LNCaP clone FGC (cell line): ENCODE measurements around the gene ING4.

Experiments
- DNase-seq: peaks from one replicate; pipeline ENCODE4 v3.0.0-alpha.2; 2011; ENCODE audit warnings: low read depth
- H3K4me3 ChIP-seq: 2 replicates; pipeline ENCODE4 v1.5.1; 2011; ENCODE audit warnings: mild to moderate bottlenecking, low read depth, low read length, control low read depth
- TF ChIP-seq, protein P1 (sequence below): IDR thresholded peaks from 2 replicates; pipeline ENCODE4 v1.5.1; 2012; ENCODE audit warnings: mild to moderate bottlenecking; ENCODE audit not compliant: control insufficient read depth, insufficient read depth; ENCODE audit errors: extremely low read depth

Gene ING4

DNA sequence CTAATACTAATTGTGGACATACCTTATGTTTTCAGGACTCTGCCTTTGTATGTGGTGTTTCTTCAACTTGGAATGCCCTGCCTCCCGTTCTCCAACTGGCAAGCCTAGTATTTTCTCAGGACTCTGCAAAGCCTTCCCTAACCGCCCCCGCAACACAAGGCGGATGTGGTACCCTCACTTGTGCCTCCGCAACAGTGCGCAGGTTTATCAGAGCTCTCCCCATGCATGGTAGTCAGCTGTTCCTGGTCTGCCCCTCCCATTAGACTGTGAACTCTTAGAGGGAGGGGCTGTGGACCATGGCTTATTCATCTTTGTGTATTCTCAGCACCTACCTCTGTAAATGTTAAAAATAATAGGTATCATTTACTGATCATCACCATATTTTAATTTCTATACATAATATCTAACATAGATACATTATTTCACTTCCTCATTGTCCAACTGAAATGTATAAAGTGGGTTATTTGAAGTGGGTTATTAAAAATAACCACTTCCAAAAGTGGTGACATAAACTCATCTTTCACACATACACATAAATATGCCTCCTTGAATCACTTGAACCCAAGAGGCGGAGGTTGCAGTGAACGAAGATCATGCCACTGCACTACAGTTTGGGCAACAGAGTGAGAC lies 36.1 kb downstream of the ING4 start:
- no peak overlapping the region for H3K4me3 ChIP-seq
- DNase-seq: no peak
- TF ChIP-seq, protein P1, sequence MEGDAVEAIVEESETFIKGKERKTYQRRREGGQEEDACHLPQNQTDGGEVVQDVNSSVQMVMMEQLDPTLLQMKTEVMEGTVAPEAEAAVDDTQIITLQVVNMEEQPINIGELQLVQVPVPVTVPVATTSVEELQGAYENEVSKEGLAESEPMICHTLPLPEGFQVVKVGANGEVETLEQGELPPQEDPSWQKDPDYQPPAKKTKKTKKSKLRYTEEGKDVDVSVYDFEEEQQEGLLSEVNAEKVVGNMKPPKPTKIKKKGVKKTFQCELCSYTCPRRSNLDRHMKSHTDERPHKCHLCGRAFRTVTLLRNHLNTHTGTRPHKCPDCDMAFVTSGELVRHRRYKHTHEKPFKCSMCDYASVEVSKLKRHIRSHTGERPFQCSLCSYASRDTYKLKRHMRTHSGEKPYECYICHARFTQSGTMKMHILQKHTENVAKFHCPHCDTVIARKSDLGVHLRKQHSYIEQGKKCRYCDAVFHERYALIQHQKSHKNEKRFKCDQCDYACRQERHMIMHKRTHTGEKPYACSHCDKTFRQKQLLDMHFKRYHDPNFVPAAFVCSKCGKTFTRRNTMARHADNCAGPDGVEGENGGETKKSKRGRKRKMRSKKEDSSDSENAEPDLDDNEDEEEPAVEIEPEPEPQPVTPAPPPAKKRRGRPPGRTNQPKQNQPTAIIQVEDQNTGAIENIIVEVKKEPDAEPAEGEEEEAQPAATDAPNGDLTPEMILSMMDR: no peak

DNA sequence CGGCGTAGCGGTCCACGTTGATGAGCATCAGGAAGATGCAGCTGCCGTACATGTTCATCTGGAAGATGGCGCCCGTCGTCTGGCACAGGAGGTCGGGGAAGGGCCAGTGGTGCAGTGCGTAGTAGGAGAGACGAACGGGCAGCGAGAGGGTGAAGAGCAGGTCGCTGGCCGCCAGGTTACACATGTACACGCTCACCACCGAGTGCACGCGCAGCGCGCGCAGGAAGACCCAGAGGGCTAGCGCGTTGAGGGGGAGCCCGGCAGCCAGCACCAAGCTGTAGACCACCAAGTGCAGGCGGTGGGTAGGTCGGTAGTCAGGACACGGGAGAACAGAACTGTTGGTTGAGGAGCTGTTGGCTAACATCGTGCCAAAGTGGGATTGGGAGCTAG lies 42.0 kb downstream of the ING4 start:
- DNase-seq: no peak
- H3K4me3 ChIP-seq: no peak overlapping the region
- TF ChIP-seq, protein P1: no peak

DNA sequence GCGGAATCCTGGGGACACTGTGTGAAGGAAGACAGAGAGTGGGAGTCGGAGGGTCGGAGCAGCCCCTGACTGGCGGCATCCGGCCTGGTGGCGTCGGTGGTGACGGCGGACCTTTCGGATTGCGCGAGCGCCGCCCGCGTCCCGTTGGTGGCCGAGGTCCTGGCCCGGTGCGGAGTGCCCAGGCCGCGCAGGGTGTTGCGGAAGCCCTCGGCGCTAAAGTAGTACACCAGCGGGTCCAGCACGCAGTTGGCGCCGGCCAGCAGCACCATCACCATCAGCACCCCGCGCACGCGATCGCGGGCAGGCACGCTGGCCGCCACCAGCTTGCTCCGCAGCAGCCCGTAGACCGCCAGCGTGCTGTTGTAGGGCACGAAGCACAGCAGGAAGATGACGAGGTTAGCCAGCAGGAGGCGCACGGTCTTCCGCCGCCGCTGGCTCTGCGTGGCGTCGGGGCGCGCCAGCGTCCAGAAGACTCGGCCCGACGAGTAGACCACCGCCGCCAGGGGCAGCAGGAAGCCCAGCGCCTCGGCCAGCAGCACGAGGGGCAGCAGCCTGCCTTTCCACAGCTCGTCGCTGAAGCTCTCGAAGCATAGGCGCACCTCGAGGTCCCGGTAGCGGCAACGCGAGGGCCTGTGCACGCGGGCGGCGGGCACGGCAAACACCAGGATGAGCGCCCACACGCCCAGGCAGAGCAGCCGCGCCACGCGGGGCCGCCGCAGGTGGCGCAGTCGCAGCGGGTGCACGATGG lies 42.6 kb downstream of the ING4 start:
- DNase-seq: no peak
- TF ChIP-seq, protein P1: no peak
- H3K4me3 ChIP-seq: no peak overlapping the region

DNA sequence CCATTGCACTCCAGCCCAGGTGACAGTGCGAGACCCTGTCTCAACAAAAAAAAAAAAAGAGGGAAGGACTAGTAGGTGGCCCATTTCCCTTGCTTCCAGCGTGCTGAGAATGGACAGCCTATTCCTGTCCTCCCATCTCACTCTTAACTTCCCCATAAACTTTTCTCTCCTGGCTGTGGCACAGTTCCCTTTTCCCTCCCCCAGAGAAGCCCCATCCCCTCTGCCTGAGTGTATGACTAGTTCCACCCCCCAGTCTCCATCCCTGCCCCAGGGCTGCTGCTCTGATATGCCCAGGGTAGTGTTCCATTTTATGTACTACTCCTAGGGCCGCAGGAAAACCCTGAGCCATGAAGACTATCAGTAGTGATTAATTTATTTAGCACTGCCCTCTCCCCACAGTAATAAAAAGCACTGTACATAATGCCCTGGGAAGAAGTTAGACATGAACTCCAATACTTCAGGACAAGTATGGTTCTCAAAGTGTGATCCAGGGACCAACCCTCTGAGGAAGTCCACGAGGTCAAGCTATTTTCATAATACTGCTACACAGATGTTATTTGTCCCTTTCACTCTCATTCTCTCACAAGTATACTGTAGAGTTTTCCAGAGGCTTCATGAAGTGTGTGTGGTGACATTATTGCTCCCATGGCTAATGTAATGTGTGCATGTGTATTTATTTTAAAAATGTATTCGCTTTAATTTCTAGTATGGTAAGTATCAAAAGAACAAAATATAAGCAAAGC lies 44.3 kb downstream of the ING4 start:
- DNase-seq: no peak
- no peak overlapping the region for H3K4me3 ChIP-seq
- TF ChIP-seq, protein P1: no peak

DNA sequence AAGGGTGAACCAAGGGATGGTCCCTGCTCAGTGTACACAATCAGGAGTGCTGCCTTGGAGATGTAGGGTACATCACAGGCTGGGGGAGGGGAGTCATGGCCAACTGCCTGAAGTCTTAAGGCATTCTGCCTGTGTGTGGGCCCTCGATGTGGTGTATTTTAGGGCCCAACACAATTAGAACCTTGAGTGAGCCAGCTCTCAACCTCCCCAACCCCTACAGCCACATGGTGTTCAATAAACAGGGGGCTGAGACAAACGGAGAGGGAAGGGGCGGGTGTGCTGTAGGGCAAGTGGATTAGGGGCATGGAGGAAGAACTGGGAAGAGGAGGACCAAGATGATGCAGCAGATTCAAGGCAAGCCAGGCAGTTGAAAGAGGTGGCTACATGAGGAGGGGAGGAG lies 47.1 kb downstream of the ING4 start:
- TF ChIP-seq, protein P1: no peak
- DNase-seq: no peak
- H3K4me3 ChIP-seq: no peak overlapping the region

DNA sequence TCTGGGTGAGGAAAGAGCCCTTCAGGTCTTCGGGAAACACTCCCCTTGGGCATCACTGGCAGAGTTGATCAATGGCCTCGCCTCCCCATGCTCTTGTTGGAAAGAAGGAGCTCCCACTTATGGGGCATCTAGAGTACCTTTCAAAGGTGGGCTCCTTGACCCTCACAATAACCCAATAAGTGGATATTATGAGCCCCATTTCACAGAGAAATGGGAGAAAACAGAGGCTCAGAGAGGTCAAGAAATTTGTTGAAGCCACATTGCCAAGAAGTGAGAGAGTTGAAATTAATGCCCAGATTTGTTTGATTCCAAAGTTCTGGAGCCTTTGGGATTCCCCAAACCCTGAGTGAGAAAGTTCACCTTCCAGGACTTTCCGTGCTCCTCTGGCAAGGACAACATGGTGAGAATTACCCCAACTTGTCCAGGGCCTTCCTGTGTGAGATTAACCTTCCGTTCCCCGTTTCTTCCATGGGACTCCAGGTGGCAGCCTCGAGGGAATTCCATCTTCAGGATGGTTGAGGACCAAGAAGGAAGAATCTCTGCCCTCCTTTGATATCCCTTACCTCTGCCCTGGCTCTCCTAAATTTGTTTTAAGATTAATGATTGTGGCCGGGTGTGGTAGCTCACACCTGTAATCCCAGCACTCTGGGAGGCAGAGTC lies 48.3 kb downstream of the ING4 start:
- TF ChIP-seq, protein P1: no peak
- no peak overlapping the region for H3K4me3 ChIP-seq
- DNase-seq: no peak
